Stimulated activated CD8-positive, alpha-beta memory T cell treated with anti-CD3 and anti-CD28 coated beads, Interleukin-15, amount 100 ng/mL, for 48 hours (primary cell): ENCODE data around the gene KCNMA1.

Experiments used
- DNase-seq, 2 donors: peaks; one replicate each; pipeline ENCODE4 v3.0.0-alpha.2; 2020; ENCODE audit warnings: low read depth in 2 of 2

The KCNMA1 gene

DNA sequence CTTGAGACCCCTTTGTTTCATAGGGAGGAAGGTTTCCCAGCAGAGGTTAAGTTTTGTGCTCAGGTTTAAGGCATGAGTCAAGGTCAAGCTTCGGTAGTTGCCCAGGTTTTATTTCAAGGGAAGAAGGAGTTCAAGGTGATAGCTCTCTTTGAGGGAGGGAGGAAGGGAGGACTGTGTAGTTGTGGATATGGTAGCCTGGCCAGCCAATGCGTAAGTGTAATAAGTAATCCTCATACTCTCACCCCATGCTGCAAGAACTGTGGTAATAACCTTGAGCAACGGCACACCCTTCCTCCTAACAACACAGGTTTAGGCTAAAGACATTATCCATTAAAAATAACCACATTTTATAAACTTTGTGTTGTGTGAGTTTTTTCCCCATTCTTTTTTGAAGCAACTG lies 478.9 kb downstream of the KCNMA1 start:
- DNase-seq = no peak

DNA sequence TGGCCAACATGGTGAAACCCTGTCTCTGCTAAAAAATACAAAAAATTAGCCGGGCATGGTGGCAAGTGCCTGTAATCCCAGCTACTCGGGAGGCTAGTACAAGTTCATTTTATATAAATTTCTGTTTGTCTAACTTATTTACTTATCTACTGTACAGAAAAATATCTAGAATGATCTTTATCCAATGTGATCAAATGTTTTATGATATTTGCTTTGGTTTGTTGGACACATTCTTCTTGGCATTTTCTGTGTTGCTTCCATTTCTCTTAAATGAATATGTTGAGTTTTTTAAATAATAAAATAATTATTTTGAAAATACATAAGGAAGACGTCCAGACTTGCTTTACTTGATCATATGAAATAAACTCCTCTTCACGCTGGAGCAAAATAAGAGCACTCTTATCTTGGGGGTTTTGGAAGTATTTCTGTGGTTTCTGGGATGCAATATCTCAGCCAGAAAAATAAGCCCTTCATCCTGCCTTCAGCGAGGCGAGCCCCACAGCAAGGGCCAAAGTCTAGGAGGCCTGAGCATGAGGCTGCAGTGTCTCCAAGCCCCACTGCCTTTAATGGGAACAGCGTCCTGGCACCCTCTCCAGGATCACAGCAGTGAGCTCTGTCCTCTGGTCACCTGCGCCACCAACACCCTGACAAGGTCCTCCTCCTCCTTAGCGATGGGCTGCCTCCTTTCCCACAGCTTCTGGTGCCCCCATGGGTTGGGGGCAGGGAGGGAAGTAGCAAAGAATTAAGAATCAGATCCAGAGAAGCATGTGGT lies 480.2 kb downstream of the KCNMA1 start:
- no peak for DNase-seq

DNA sequence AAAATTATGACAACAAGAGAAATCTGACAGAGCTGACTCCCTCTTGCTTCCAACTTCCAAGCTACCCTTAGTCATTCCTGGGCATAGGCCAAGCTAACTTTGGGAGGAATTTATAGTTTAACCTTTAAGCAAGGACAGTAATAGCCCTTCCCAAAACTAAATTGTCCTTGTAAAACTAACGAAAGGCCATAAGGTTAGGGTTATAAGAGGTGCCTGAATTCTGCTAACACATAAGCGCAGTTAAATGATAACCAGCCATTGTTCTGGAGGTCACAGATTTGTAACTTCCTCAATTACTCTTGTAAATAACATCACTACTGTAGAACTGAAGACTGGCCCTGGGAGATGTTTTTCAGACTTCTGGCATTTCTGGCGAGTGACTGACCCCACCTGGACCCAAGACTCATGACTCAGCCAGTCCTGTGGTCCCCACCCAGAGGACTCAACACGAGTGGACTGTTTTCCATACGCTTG lies 481.2 kb downstream of the KCNMA1 start:
- no peak for DNase-seq

DNA sequence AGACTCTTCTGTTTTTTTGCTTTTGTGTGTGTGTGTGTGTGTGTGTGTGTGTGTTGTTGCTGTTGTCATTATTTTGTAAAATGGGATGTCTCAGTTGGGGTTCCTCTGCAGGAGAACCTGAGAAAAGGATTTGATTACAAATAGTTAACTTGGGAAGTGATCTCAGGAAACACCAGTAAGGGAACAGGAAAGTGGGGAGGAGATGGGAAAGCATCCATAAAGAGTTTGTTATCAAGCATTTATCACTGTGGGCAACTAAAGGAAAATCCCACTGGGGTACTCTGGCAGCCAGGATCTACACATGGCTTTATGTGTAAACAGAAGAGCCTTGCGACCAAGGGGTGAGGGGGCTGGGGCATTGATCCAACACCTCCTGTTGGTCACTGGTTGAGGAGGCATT lies 485.4 kb downstream of the KCNMA1 start:
- DNase-seq = no peak

DNA sequence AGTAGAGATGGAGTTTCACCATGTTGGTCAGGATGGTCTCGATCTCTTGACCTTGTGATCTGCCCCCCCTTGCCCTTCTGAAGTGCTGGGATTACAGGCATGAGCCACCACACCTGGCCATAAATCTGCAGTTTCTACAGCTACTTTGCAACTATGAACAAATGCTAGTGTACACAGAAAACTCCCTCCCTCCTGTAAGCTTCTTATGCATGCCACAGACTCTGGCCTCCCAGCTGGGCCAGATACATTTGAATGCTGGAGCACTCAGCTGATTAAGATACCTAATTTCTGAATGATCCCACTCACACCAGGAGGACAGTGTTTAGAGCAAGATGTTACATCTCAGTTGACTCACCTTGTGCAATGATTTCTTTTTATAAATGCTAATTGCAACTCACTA lies 486.2 kb downstream of the KCNMA1 start:
- no peak for DNase-seq

DNA sequence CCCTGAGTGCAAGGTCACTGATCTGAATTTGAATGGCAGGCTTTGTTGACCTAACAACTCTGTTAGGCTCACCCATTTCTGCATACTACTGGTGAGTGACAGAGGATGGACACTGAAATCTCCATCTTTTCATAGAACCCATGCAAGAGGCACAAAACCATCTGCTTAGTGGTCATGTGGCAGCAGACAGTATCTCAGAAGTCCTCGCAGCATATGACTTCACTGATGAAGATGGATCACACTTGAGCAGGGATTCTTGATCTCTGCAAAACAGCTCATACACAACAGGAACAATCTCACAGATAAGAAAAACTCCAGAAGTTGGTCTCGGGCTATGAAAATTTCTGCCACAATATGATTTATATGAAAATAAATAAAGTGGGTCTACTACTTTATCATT lies 487.9 kb downstream of the KCNMA1 start:
- no peak for DNase-seq

DNA sequence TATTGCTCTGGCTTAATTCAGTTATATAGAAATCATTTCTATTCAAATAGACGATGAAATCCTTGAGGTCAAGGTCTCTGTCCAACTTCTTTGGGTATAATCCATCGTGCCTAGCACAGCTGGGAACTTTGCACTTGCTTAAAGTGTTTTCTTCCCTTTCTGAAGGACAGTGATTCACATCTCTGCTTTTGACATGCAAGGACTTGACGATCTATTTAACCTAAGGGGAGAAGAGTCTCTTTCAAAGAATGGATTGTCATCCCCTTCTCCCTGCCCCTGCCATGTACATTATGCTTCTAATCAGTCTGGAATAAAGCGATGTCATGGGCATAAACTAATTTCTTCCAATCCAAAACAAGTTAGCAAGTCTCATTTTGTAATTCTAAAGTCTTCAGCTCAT lies 488.6 kb downstream of the KCNMA1 start:
- DNase-seq = no peak

DNA sequence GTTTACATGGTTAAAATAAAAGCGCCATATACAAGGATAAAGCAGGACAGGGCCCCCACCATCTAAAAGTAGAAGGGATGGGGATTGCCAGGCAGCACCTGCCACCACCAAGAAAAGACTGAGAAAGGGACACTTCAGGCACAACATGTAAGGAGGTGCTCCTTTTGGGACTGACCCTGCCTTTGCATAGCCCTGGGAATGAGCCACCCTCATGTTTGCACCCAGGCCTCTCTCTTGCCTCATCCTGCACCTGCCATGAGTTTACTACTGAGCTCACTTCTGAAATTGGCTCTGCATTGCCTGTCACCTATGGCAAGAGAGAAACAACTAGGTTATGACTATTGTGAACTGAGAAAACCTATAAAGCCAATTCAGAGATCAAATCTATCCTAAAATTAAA lies 489.7 kb downstream of the KCNMA1 start:
- DNase-seq = no peak

DNA sequence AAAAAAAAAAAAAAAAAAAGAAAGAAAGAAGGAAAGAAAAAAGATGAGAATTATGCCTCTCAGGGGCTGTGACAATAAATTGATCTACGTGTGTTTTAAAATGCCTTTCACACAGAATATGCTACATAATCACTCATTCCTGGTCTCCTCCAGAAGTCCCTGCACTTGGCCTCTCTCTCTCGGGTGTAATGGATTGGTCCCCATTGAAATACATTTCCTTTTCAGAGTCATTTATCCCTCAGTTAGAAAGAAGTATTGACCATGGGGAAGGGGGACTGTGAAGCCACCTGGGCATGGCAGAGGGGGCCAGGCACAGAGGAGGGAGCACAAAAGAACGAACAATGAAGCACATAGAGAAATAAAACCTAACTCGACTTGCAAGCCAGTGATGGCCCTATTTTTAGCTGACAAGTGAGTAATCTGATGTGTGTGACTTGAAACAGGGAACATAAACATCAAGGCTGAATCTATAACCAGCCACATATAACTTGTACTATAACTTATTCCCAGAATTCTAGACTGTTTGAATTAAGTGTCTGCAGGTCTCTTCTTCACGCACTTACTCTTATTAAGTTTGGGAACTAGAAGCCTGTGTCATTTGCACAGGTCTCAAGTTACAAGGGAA lies 490.8 kb downstream of the KCNMA1 start:
- DNase-seq = no peak

DNA sequence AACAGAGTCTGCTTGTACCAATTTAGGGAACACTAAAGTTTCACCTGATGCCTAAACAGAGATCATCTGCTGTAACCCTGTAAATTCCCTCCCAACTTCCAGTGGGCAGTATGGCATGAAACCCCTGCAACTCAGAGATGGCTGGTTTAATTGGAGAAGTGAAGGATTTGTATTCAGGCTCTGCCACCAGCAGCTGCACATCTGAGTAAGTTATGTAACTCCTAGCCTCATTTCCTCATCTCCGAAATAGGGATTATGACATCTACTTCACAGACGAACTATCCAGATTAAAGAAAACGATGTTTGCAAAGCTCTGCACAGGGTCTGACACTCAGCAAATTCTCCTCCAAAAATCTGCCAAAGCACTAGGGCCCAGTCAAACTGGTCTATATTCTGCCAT lies 493.0 kb downstream of the KCNMA1 start:
- DNase-seq = no peak

DNA sequence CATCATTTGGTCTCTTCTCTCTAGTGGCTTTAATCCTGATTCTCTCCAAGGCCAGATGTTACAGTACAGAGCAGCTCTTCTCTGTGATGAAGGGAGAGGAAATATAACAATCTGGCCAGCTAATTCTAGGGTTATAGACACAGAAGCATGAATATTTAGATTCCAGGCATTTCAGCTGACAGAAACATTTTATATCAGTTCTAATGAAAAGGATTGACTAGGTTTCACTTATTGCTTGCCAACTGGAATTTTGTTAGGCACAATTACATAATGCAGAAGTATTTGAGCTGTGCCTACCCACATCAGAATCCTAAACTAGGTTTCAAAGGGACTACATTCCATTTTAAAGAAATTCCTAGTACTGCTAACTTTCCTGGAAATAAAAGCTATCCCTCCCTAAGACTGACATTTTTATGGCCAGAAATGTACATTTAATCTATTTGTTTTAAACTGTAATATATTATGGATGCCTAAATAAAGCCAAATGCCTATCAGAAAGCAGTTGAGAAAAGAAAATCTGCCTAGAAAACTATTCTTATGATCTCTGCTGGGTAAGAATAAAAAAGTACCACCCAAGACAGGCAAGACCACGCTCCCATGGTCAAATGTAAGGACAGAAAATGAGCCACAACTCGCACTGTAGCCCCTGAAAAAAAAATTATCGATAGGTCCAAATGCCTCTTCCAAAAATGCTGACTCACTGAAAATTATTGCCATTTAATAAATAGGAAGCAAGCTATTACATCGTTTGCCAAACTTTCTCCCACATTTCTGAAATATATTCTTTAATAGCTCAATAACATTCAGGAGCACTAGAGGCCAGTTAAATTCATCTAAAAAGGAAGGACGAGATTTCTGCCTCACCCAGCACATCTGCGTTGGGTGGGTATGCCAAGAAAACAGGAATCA lies 498.1 kb downstream of the KCNMA1 start:
- DNase-seq = no peak

DNA sequence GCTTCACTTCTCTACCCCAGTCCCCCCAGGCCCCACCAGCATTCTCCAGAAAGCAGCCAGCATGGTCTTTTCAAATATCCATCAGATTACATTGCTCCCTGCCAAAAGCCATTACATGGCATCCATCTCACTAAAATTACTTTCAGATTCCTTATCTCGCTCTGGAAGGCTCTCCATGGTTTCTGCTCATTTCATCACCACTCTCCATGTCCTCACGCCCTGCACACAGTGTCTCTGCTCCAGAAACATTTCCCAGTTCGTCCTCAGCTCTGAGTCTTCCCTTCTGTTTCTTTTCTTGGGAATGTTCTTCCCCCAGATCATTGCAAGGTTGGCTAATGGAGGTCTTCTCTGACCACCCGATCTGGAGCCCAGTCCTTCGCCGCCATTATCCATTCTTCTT lies 499.1 kb downstream of the KCNMA1 start:
- DNase-seq = no peak

DNA sequence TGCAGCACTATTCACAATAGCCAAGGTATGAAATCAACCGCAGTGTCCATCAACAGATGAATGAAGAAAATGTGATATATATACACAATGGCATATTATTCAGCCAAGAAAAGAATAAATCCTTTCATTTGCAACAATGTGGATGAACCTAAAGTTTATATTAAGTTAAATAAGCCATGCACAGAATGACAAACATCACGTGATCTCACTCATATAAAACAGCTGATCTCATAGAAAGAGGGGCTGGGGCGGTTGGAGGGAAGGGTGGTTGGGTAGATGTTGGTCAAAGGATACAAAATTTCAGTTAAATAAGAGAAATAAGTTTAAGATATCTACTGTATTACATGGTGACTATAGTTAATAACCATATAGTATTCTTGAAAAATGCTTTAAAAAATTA lies 502.1 kb downstream of the KCNMA1 start:
- DNase-seq = no peak

DNA sequence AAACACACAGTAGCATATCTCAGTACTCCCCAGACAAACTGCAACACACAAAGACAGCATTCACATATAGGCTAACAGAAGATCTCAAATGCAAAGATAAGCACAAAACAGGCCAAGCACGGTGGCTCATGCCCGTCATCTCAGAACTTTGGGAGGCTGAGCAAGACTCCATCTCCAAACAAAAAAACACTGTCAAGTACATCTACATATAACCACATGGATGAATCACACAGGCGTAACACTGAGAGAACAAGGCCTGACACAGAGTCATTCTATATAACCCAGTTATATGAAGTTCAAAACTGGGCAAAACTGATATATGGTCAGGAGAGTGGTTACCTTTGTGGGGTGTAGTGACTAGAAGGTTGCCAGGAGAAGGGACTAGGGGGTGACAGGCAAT lies 506.4 kb downstream of the KCNMA1 start:
- DNase-seq = no peak

DNA sequence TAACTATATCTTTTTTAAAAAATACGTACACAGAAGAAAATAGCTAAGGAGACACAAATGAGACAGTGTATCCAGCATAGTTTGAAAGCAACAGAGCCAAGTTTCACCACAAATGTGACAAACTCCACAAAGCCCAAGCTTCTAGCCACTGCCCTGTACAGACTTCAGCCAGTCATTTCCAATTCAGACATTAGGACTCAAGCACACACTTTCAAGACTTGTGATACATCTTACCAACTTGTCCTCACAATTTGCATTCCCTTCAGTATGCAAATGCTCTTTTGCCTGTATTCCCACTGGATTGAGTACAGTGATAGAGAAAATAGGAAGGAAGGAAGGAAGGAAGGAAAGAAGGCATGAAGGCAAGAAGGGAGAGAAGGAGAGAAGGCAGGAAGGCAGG lies 510.4 kb downstream of the KCNMA1 start:
- no peak for DNase-seq

DNA sequence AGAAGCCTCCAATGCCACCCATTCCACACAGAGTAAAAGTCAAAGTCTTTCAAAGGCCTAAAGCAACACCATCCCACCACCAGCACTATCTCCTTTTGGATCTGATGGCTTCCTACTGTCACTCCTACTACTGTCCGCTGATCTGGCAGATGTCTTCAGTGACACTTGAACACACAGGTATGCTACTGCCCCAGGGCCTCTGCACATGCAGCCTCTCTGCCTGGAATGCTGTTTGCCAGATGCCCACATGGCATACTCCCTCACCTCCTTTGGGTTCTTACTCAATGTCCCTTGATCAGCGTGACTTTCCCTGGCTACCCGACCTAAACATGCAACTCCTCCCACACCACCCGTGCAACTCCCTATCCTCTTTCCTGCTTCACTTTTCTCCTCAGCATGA lies 512.4 kb downstream of the KCNMA1 start:
- no peak for DNase-seq

DNA sequence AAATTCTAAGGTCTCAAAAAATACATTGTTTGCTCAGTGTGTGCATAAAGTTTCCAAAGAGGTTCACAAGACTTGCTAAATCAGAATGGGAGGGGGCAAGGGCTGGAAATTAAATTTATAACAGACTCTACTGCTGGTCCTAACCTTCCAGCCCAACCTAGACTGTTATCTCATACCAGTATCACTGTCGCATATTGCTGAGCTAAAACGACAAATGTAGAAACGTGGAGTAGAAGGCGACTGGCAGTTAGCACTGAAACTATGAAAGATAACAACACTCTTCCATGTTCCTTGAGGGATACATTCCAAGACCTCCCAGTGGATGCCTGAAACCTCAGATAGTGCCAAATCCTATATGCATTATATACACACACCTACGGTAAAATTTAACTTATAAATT lies 514.3 kb downstream of the KCNMA1 start:
- DNase-seq = no peak

DNA sequence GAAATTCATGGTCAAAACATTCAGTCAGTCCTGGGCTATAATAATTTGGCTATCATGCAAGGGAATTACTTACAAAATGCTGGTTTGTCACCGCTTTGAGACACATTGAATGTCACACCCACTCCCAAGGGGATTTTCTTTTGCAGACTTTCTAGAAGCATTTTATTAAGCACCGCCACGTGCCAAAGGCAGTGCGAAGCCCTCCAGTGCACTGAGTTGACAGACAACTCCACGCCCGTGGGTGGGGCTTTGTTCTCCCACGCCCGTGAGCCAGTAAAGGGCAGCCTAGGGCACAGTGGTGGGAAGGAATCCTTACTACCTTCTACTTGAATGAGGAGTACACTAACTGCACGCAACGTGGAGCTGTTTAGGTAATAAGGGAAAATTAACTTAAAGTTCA lies 515.8 kb downstream of the KCNMA1 start:
- DNase-seq = no peak

DNA sequence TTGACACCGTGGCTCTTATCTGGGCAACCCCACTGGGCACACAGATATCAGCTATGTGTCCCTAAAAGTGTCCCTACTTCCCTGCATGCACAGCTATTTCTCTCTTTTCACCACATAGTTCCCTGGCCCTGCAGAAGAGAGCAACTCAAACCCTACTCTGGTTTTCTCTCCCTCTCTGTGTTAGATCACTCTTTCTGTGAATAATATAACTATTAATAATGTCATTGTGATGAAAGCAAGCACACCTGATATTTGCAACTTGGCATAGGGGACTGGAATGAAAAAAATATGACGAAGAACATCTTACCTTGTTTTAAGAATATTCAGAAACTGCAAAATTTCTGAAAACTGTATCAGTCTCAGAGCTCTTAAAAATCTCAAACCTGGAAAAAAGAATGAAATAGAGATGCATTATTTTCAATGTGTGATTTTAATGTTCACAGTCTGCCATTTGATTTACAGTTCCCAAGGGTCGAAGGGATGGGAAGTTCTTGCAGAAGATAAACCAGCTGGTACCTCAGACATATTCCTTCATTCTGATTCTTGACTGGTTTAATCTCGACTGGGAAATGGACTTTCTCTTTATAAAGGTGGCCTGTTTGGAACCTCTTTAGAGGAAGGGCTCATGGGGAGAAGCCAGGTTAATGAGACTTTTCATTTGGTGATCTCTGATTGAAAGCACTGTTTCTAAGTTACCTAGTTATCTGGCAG lies 516.8 kb downstream of the KCNMA1 start:
- DNase-seq = no peak

DNA sequence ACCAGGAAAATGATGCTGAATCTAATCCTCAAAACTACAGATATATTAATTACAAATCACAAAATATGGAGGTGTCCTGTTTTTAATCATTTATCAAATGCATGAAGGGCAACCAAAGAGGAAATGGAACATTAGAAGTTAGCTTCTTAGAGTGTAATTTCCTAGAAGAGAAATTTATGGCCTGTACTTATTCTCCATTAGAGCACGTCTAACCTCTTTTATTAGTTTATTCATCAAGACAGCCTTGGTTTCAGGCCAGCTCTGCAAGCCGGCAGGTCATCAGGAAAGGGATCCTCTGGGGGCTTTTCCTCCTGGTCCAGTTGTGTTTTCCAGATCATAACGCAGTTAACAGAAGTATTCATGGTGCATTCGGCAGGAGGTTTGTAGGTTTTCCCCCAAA lies 517.6 kb downstream of the KCNMA1 start:
- no peak for DNase-seq

DNA sequence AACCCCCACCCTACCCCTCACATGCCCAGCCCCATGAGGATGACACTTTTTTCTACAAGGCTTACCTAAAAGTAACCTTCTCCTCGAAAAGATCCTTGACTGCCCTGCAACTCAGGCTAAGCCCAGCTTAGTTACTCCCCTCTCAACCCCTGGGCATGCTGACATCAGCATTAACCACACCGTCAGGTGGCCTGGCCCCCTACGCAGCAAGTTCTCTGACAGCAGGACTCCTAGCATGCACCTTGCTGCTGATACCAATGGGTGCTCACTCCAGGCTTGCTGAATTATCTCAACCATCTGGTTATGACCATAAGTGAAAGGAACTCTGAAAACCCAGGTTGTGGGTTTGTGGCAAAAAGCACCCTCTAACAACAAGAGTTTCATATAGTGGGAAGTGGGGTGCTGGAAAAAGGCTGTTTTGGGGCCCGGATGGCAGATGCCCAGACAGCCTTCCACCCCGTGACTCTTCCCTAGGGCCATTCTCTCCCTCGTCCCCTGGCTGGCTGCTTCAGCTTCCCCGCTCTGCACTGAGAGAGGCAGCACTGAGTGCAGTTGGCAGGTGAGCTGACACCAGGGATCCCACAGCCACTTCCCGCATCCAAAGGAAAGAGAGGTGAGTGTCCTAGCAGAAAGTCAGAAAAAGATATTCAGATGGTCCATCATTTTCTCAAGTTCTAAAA lies 518.9 kb downstream of the KCNMA1 start:
- no peak for DNase-seq
